OCI-LY1 (cell line): Measurements from ENCODE around the gene STK32B.

ENCODE experiments used
- H2AFZ ChIP-seq: fragments of 200-600 bp; sonication (generic), shearing (Covaris generic); 2 replicates; pipeline ENCODE4 v1.6.0; 2014; ENCODE audit warnings: antibody characterized with exemption, mild to moderate bottlenecking, low read length
- H3F3A ChIP-seq: fragments of 200-600 bp; sonication (generic), shearing (Covaris generic); 2 replicates; pipeline ENCODE4 v1.6.0; 2014; ENCODE audit warnings: mild to moderate bottlenecking, antibody characterized with exemption, low read length, moderate library complexity; ENCODE audit not compliant: insufficient read depth
- H3K27ac ChIP-seq: fragments of 200-600 bp; sonication (generic); 2 replicates; pipeline ENCODE4 v1.5.1; 2014; ENCODE audit warnings: low read length, mixed run types, mild to moderate bottlenecking, low read depth; ENCODE audit not compliant: poor library complexity, severe bottlenecking
- H3K27me3 ChIP-seq: fragments of 200-600 bp; sonication (generic); 2 replicates; pipeline ENCODE4 v1.6.0; 2014; ENCODE audit warnings: antibody characterized with exemption, mild to moderate bottlenecking, low read length, moderate library complexity; ENCODE audit not compliant: insufficient read depth
- H3K36me3 ChIP-seq: fragments of 200-600 bp; sonication (generic); 2 replicates; pipeline ENCODE4 v1.6.1; 2014; ENCODE audit warnings: mild to moderate bottlenecking, antibody characterized with exemption, low read length, moderate library complexity, mixed read lengths; ENCODE audit not compliant: insufficient read depth
- H3K4me1 ChIP-seq: fragments of 200-600 bp; sonication (generic); 2 replicates; pipeline ENCODE4 v1.5.1; 2014; ENCODE audit warnings: mild to moderate bottlenecking, low read length, moderate library complexity; ENCODE audit not compliant: insufficient read depth, severe bottlenecking
- H3K4me2 ChIP-seq: fragments of 200-600 bp; sonication (generic), shearing (Covaris generic); 2 replicates; pipeline ENCODE4 v1.6.1; 2014; ENCODE audit warnings: low read length
- H3K4me3 ChIP-seq: fragments of 200-600 bp; sonication (generic); 2 replicates; pipeline ENCODE4 v1.5.1; 2014; ENCODE audit warnings: low read length, low read depth, mild to moderate bottlenecking, mixed read lengths; ENCODE audit not compliant: poor library complexity, severe bottlenecking
- H3K79me2 ChIP-seq: fragments of 200-600 bp; shearing (Covaris generic); 2 replicates; pipeline ENCODE4 v1.6.1; 2016; ENCODE audit warnings: mixed run types, low read length, mixed read lengths; ENCODE audit not compliant: insufficient read depth
- H3K9ac ChIP-seq: fragments of 200-600 bp; sonication (generic), shearing (Covaris generic); 2 replicates; pipeline ENCODE4 v1.6.1; 2014; ENCODE audit warnings: mild to moderate bottlenecking, low read length, mixed read lengths
- H3K9me2 ChIP-seq: fragments of 200-600 bp; sonication (generic), shearing (Covaris generic); 2 replicates; pipeline ENCODE4 v1.6.1; 2014; ENCODE audit warnings: low read depth, mild to moderate bottlenecking, low read length, mixed read lengths
- H3K9me3 ChIP-seq: fragments of 200-600 bp; shearing (Covaris generic); 2 replicates; pipeline ENCODE4 v1.6.1; 2014; ENCODE audit warnings: low read length, mixed read lengths
- H4K20me1 ChIP-seq: fragments of 200-600 bp; sonication (generic), shearing (Covaris generic); 2 replicates; pipeline ENCODE4 v1.6.0; 2016; ENCODE audit warnings: mild to moderate bottlenecking, low read length; ENCODE audit not compliant: insufficient read depth
- CTCF ChIP-seq: fragments of 200-600 bp; sonication (generic), shearing (Covaris generic); IDR thresholded peaks from 2 replicates; pipeline ENCODE4 v1.5.1; 2017; ENCODE audit warnings: mild to moderate bottlenecking, antibody characterized with exemption, low read length, moderate library complexity, mixed read lengths
- EZH2 ChIP-seq: fragments of 200-600 bp; sonication (generic), shearing (Covaris generic); IDR thresholded peaks from 2 replicates; pipeline ENCODE4 v1.8.0; 2017; ENCODE audit warnings: borderline replicate concordance, mixed run types, mild to moderate bottlenecking, antibody characterized with exemption, low read length, moderate library complexity, mixed read lengths

Gene STK32B

GRCh38 chr4:5389756-5390310 lies 338.6 kb downstream of the STK32B start:
- TF ChIP-seq CTCF = no peak
- no peak for TF ChIP-seq EZH2
- H3K4me3 ChIP-seq = no peak overlapping the region

GRCh38 chr4:5391492-5391891 lies 340.2 kb downstream of the STK32B start:
- Histone ChIP-seq H3K27ac (no peak overlapping the region), H2AFZ (no peak overlapping the region), H3K4me1 (no peaks in the 10 kb centered on the region), H3K79me2 (no peaks in the 10 kb centered on the region), H3K36me3 (no peaks in the 10 kb centered on the region), H3K9ac (no peak overlapping the region), H3K4me2 (no peak overlapping the region), H3K4me3 (no peak overlapping the region), H3K27me3 (no peaks in the 10 kb centered on the region), H3F3A (no peaks in the 10 kb centered on the region), H3K9me2 (no peaks in the 10 kb centered on the region), H4K20me1 (no peaks in the 10 kb centered on the region), H3K9me3 (no peaks in the 10 kb centered on the region)
- no peak for TF ChIP-seq EZH2

More at GRCh38 chr4:5389756-5390310, 338.6 kb downstream of the STK32B start:
- H3F3A ChIP-seq = no peaks in the 10 kb centered on the region
- no peaks in the 10 kb centered on the region for H3K9me2 ChIP-seq
- H3K79me2 ChIP-seq = no peaks in the 10 kb centered on the region
- H4K20me1 ChIP-seq = no peaks in the 10 kb centered on the region
- H3K4me2 ChIP-seq = no peak overlapping the region
- H3K9ac ChIP-seq = no peak overlapping the region
- no peaks in the 10 kb centered on the region for H3K4me1 ChIP-seq
- H3K9me3 ChIP-seq = no peaks in the 10 kb centered on the region
- H3K27ac ChIP-seq = no peak overlapping the region
- no peaks in the 10 kb centered on the region for H3K36me3 ChIP-seq
- no peaks in the 10 kb centered on the region for H3K27me3 ChIP-seq
- no peak overlapping the region for H2AFZ ChIP-seq

- TF ChIP-seq EZH2 (no peak), CTCF (no peak)
- H4K20me1 ChIP-seq = no peaks in the 10 kb centered on the region
Measured at GRCh38 chr4:5393911-5394513, 342.7 kb downstream of the STK32B start.

GRCh38 chr4:5395781-5396180 lies 344.5 kb downstream of the STK32B start:
- TF ChIP-seq CTCF (no peak), EZH2 (no peak)
- H3K4me2 ChIP-seq = no peak overlapping the region
- H3K27ac ChIP-seq = no peak overlapping the region
- no peaks in the 10 kb centered on the region for H3K4me1 ChIP-seq
- no peaks in the 10 kb centered on the region for H3F3A ChIP-seq
- H3K36me3 ChIP-seq = no peaks in the 10 kb centered on the region
- H3K79me2 ChIP-seq = no peaks in the 10 kb centered on the region
- H3K9me3 ChIP-seq = no peaks in the 10 kb centered on the region
- H4K20me1 ChIP-seq = no peaks in the 10 kb centered on the region
- no peaks in the 10 kb centered on the region for H3K9me2 ChIP-seq
- H3K9ac ChIP-seq = no peak overlapping the region
- H2AFZ ChIP-seq = no peak overlapping the region
- H3K27me3 ChIP-seq = no peaks in the 10 kb centered on the region
- no peak overlapping the region for H3K4me3 ChIP-seq

More at GRCh38 chr4:5393911-5394513, 342.7 kb downstream of the STK32B start:
- no peak overlapping the region for H3K4me3 ChIP-seq
- no peaks in the 10 kb centered on the region for H3K4me1 ChIP-seq
- no peaks in the 10 kb centered on the region for H3K79me2 ChIP-seq
- no peaks in the 10 kb centered on the region for H3K9me2 ChIP-seq
- H3K36me3 ChIP-seq = no peaks in the 10 kb centered on the region
- H3F3A ChIP-seq = no peaks in the 10 kb centered on the region
- no peak overlapping the region for H3K27ac ChIP-seq
- H3K9me3 ChIP-seq = no peaks in the 10 kb centered on the region
- H3K27me3 ChIP-seq = no peaks in the 10 kb centered on the region
- H2AFZ ChIP-seq = no peak overlapping the region
- no peak overlapping the region for H3K4me2 ChIP-seq
- no peak overlapping the region for H3K9ac ChIP-seq
